ENCODE data around the gene TCHP.

The TCHP gene

DNA sequence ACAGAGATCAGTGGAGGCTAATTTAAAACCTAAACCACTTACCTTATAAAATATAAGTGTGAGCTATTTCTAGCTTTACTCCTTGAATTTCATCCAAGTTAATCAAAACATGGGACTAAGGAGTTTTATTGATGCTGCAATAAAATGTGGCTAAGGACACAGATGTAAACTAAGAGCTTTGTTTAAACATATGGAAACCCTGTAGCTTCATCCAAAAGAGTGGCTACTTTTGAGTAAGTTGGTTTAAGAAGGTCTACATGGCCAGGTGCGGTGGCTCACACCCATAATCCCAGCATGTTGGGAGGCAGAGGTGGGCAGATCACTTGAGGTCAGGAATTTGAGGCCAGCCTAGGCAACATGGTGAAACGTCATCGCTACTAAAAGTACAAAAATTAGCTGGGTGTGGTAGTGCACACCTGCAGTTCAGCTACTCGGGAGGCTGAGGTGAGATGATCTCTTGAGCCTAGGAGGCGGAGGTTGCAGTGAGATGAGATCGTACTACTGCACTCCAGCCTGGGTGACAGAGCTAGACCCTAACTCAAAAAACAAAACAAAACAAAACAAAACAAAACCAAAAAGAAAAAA lies 40.4 kb downstream of the TCHP start:
- no peak for DNase-seq

DNA sequence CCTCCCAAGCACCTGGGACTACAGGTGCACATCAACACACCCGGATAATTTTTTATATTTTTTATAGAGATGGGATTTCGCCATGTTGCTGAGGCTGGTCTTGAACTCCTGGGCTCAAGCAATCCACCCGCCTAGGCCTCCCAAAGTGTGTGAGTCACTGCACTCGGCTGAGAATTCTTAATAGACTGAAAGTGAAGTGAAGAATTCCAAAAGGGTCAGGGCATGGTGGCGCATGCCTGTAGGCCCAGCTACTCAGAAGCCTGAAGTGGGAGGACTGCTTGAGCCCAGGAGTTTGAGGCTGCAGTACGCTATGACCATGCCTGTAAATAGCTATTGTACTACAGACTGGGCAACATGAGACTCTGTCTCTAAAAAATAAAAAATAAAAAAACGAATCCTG lies 43.7 kb downstream of the TCHP start:
- peak; percentile 43 for DNase-seq

DNA sequence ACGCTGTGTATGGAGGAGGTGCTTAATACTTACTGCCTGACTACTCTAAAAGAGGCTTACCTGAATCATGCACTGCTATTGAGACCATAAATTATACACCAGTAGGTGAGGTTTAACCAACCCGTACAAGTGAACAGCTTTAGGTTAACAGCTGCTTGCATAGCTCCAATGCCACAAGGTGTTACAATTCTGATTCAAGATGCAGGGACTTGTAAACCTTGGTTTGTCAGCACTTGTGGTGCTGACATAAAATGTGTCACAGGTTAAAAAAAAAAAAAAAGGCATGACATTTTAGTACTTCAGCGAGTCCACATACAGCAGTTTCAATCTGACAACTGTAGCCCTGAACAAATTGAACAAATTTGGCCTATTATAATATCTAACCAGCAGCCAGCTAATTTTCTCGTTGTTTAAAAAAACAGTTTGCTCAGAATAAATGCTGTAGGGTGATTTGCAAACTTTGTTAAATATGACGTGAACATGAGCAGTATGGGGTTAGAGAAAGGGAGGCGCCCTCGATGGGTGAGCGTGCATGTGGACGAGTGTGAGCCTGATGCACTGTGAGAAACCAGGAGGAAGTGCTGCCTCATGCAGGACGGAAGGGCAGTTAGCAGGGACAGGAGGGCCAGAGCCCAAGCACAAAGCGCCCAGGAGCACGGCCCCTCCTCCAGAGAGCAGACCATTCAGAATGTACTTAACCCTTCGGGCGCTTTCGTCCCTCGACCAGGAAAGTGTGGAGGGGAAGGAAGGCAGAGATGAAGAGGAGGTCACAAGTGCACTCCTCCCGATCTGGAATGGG lies 44.7 kb downstream of the TCHP start:
- no peak for DNase-seq

DNA sequence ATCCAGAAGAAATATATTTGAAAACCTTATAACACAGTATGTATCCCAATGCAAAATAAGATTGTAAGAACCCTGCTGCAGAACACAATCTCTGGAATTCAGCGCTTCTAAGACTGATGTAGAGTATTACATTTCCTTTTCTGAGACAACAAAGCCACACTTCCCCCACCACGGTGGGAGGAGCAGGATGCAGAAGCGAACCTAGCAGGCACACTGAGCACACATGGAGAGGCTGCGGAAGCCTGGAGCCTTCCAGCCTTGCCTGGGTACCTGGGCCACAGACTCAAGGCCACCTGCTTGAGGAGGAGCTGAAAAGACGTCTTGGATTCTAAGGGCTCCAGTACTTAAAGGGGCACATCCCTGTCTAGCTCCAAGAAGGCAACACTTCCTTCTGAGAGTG lies 46.4 kb downstream of the TCHP start:
- DNase-seq = peak; percentile 69

DNA sequence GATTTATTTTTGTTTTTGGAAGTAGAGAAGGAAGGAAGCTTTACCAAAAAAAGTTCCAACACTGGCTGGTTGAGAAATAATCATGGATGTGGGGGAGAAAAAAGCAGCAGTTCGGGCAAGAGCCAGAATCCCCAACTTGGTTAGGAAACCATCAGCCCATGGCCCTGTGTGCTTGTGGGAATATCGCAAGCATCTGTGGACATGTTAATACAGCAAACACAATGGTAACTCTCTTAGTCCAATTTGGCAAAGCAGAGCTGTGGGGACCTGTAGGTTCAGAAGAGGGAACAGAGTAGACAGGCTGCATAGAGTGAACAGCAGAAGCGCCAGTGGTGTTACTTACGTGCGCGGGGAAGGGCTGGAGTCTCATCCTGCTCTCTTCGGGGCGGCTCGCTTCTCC lies 46.8 kb downstream of the TCHP start:
- no peak for DNase-seq

DNA sequence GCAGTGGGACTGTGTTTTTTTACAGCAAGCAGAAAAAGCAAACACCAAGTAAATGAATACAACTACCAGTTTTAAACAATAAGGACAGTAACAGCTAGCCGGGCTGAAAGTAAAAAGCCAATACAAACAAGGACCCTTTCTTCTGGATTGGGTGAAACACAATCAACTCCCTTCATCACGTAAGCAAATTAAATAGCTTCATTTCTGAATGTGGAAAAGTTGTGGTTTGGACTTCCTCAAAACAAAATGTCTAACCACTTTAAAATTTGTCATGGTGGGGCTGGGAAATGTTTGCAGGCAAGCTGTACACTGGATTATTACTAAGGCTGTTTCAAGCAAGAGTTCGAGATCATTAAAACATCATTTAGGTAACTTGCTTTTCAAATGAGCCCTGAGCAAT lies 47.4 kb downstream of the TCHP start:
- peak; percentile 85 for DNase-seq

DNA sequence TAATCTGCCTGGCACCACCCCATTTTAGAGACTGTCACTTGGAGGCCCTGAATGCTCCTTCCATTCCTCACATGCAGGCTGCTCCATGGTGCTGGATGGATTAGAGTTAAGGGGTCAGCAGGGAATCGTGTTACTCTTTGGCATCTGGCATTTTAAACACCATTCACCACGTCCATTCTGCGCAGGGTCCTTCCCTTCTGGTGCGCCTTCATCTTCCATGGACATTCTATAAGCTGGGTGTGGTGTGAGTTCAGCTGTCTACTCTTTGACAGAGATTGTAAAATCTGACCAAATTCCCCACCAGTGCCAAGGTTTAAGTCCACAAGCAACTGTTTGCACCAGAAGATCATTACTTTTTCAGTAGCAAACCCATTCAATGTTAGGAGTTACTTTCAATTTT lies 48.3 kb downstream of the TCHP start:
- no peak for DNase-seq

DNA sequence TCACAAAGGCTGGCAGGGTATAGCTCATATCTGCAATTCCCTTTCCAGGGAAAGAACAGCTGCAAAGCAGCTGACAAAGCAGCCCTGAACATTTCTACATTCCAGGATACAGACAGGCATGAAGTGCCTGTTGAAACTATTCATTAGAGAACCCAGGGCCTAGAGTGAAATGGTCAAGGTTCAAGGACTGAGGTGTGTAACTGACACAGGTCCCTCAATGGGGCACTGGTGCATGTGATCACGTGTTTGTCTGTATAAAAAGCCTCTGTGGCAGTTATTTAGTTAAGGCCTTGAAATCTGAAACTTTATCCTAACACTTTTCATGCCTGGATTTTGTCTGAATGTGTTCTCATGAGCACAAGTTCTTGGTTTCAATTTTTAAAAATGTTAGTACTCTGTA lies 49.0 kb downstream of the TCHP start:
- peak; percentile 66 for DNase-seq

DNA sequence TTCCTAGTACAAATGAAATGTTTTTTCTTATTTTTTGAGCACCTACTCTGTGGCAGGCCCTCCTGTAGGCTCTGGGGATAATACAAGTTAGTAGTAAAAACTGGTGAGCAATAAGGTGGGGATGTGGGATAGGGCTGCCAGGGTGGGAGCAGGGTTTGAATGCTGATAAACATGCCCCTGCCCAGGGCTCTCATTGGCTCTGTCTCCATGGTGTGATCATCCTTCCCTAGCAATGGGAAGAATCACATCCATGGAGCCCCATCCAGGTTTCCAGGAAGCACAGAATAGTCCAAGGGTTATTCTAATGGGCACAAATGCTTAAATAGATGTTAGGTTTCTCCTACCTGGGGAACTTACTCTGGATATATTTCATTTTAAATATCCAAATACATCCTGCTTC lies 50.6 kb downstream of the TCHP start:
- no peak for DNase-seq

DNA sequence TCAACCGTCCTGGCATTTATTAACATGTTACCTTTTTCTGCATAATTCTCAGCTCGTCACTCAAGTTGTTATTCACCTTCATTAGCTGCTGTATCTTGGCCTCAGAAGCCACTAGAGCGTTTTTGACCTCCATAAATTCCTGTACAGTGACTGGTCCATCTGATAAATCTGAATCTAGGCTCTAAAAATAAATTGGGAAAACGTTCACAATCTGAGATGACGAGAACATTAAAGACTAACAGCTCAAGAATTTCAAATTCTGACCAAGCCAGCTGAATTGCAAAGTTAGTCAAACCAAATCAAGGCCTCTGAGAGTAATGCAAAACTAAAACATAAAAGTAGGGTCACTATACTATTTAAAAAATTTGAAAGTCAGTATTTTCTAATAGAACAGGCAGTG lies 51.1 kb downstream of the TCHP start:
- DNase-seq = peak; percentile 95

DNA sequence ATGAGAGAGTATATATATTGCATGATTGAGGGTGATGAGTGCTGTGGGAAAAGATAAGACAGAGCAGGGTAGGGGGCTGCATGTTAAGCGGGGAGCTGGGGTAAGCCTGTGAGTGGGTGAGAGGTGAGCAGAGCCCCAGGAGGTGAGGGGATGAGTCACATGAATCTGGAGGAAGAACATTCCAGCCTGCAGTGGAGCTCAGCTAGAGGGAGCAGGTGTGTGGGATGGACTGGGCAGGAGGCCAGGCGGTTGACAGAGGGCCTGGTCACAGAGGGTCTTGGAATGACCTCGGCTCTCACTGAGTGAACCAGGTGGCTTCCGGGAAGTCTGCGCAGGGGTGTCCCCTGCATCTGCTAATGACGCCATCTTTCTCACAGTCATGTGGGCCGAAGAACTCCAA lies 51.7 kb downstream of the TCHP start:
- DNase-seq = peak; percentile 85

DNA sequence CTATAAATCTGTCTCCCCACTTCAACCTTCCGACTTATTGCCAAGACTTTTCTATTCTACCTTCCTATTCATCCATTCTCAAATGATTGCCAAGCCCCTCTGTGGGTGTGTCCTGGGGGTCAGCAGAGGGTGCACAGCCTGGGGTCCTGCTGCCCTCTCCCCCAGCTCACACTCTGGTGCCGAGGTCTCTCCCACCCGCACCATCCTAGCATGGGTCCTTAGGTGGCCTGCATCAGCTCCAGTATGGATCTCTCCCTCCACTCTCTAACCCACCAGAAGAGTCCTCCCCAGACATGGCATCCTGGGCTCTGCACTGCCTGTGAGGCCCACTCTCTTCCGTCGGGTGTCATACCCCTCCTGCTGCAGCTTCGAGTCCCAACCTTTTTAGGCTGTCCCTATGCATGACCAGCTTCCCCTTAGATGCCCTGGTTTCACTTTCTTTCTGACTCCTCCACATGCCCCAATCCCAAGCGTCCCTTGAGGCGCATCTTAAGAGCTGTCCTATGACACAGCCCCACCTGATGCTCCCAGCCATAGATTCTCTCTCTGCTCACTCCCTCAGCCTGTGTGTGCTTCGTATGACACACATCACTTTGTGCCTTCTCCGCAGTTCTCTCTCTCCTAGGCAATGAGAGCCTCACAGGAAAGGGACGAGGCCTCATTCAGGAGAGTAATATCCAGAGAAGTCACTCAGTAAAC lies 52.2 kb downstream of the TCHP start:
- DNase-seq = no peak

DNA sequence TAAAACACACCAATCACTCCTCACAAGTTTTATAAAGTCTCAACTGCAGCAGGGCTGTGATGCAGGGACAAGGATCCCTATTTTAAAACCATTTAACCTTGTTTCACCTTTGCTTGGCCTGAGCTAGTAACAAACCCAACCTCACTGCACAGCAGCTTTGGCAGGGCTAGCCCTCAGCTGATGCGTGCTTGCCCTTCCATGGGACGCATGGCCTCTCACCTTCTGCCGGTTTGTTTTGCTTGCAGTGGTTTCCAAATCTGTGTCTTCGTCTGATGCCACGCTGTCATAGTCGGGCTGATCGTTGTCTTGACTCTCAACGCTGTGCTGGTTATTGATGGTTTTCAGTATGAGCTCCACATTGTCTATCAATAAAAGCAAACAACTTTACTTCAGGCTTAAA lies 52.8 kb downstream of the TCHP start:
- DNase-seq = no peak

DNA sequence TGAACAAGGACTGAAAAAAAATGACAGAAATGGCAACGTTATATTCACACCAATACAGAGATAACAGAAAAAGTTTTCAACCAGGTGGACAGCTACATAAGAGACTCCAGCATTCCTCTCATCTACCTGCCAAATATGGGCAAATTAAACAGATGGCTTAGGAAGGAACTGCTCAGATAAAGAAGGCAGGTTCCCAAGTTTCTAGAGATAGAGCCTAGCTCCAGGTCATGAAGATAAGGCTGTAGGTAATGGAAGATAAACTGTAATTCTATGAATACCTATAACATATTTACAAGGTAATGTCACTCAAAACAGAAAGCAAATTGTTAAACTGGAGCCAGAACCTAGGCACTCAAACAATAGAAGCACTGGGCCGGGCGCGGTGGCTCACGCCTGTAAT lies 53.6 kb downstream of the TCHP start:
- no peak for DNase-seq

DNA sequence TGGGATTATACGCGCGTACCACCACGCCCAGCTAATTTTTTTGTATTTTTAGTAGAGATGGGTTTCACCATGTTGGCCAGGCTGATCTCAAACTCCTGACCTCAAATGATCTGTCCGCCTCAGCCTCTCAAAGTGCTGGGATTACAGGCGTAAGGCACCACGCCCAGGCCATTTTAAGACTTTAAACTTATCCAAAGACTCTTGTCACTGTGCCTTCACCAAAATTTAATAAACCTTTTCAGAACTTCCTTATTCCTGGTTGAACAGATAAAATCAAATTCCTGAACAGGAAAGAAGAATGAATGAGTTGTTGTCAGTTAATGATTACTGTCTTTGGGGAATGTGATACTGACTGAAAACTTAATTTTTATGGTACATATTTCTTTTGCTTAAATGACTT lies 58.3 kb downstream of the TCHP start:
- no peak for DNase-seq

DNA sequence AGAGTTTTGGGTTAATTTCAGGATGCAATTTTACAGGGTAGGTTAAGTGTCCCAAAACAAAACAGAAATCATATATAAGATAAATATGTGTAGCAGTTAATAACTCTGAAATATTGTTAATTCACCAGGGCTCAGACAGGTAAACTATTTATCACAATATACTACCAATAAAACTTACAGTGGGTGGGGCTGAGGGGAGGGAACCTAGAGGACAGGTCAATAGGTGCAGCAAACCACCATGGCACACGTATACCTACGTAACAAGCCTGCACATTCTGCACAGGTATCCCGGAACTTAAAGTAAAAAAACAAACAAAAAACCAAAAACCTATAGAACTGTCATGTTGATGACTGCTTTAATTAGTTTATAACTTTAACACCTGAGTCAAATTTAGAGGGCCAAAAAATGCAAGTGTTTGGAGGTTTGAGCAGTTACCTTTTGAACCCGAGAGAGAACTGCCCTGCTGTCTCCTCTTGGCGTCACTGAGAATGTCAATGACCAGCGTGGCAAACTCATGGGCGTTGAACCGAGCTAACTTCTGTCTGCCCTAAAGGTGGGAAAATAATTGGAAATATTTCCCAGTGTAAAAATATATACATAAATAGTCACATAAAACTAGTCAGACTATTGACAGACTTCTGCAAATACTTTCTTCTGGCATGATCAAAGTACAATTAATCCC lies 59.5 kb downstream of the TCHP start:
- no peak for DNase-seq

DNA sequence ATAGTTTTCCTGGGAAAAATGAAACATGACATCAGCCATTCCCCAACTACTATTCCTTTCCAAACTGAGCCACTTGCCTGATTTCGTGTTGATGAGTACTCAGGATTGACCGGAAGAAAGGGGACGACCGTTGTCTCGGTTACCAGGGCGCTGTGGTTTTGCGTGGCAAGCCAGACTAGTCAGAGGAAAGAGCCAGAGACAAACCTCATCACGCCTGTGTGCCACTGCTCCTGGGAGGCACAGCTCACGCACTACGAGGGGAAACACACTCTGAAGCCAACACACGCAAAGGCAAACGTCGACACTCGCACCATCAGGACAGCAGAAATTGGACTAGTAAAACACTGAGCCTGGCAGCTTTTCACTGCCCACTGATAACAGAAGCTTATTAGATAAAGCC lies 61.1 kb downstream of the TCHP start:
- DNase-seq = no peak

DNA sequence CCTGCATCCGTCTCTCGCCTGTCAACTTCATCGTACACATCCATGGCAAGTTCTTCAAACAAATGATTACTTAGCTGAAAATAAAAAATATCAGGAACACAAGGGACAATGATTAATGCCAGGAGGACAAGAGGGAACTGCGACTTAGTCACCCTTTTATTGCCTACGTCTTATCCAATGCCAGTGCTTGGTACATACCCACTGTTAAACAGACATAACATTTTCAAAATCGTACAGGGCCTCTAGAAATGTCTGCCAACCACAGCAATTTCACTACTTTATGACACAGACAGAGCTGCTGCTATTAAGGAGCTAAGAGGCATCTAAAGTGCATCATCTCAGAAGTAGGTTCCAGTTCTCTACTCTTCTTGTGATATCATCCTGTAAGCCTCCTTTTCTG lies 61.5 kb downstream of the TCHP start:
- DNase-seq = no peak

DNA sequence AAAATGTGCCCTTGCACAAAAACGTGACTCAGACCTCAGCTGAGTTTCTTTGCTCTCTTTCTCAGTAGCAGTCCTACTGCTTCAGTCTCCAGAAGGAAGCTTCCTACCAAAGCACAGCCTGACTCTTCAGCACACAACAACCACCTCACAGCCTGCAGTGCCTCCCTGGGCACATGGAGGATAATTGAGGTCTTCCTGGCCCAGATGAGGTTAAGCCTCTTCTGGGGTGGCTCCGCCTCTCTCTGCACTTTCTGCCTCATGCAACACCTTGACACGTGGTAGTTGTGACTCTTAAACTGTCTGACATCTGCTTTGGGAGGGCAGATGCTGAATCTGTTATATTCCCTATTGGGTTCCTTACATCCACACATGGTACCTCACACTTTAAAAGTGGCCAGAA lies 62.3 kb downstream of the TCHP start:
- no peak for DNase-seq

DNA sequence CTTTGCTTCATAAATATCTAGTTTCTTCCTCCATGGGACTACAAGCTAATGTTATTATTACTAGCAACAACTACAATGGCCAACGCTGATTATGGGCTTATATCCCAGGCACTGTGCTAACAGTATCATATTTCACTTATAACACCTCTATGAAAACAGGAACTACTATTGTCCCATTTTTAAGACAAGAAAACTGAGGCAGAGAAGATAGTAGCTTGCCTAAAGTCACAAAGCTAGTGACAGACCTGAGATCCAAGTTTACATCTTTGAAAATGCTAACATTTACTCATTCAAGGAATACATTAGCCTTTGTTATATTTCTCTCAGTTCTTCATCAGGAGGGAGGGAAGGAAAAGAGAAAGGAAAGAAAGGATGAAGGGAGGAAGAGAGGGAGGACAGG lies 63.3 kb downstream of the TCHP start:
- DNase-seq = no peak

DNA sequence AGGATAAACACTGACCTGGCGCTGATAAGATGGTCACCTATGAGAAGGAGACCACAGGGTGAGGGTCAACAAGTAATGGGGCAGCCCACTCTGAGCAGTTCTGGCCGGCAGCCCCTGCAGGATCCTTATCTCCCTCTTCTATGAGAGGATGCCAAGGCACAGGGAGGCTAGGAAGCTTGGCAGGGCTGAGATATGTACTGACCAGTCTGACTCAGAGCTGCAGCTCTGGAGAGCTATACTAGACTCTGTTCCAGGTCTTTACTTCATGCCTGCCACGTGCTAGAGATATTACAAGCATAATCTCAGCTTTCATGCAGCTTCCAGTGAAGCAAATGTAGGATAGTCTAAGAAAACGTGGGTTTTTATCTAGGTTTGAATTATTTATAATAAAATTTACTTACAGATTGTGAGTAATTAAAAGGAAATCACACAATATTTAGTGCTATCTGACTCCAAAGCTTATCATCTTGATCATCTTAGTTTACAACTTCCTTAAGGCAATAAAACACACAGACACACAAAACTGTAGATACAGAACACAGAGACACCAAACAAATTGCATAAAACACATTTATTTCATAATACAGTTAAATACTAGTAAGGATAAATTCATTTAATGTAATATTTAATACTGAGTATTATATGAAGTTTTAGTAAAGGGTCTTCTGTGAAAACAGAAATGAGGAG lies 63.8 kb downstream of the TCHP start:
- DNase-seq = peak; percentile 21

DNA sequence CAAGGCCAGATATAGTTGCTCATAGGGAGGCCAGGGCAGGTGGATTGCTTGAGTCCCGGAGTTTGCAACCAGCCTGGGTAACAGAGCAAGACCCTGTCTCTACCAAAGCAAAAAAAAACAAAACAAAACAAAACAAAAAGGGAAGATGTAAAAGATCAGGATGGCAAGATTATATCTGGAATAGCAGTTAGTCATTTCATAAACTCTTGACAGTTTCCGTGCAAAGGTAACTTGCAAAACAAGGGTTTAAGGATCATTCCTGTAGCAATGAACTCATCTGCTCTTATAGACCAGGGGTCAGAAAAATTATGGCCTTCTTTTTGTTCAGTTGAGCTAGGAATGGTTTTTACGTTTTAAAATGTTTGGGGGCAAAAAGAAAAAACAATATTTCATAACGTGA lies 66.5 kb downstream of the TCHP start:
- DNase-seq = no peak

DNA sequence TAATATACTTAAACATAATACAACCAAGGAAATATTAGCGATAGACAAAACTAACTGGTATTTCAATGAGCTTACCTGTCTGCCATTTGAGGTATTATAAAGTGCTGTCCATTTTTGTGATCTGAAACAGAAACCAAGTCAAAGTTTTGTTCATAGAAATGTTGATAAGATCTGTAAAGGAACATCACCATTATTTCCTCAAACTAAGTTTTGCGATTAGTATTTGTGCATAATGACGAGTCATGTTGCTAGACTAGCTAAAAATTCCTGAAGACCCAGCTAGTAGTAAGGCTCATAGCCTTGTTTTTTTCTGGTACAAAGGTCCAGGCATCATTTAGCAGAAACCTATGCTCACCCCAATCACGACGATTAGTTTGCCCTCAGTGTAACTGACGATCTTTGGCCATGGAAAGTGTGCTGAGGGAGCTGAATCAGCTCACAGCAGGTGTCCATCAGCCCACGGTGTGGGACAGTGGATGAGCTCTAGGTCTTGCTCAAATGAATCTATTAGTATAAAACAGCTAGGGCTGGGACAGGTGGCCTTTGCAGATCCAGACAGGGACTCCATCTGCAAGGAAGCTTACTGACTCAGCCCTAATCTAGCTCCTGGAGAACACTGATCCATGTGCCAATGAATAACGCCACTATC lies 67.4 kb downstream of the TCHP start:
- DNase-seq = no peak
